Smooth muscle cell (in vitro differentiated cells): ENCODE measurements around the gene TVP23B. TPM values are rescaled to one million over a fixed set of nuclear protein-coding genes. Genes with fewer than 3 reads are reported as not detected.
"Not testable (repeated sequence)": the region's sequence is repeated elsewhere in the genome, so short reads cannot be mapped to it uniquely, and the experiment has no call there.

ENCODE experiments used
- DNase-seq: peaks from one replicate; lab custom pipeline; 2025; ENCODE audit not compliant: unreplicated experiment; lab: John Stamatoyannopoulos, UW
- H2AFZ ChIP-seq: fragments of 200-600 bp; sonication (generic); 2 replicates; pipeline ENCODE4 v1.6.0; 2016; ENCODE audit warnings: antibody characterized with exemption, low read depth, mild to moderate bottlenecking
- H3F3A ChIP-seq: fragments of 200-600 bp; sonication (generic); 2 replicates; pipeline ENCODE4 v1.6.0; 2017; ENCODE audit warnings: antibody characterized with exemption, low read depth
- H3K27ac ChIP-seq: fragments of 200-600 bp; sonication (generic); 2 replicates; pipeline ENCODE4 v1.5.1; 2016; ENCODE audit warnings: low read depth, mild to moderate bottlenecking
- H3K27me3 ChIP-seq: fragments of 200-600 bp; sonication (generic); 2 replicates; pipeline ENCODE4 v1.6.1; 2016; ENCODE audit warnings: low read depth, mild to moderate bottlenecking
- H3K36me3 ChIP-seq: fragments of 200-600 bp; sonication (generic); 2 replicates; pipeline ENCODE4 v1.5.1; 2016; ENCODE audit warnings: low read depth
- H3K4me1 ChIP-seq: fragments of 200-600 bp; sonication (generic); 2 replicates; pipeline ENCODE4 v1.5.1; 2016; ENCODE audit warnings: low read depth
- H3K4me2 ChIP-seq: fragments of 200-600 bp; sonication (generic); 2 replicates; pipeline ENCODE4 v1.6.0; 2016; ENCODE audit warnings: mild to moderate bottlenecking
- H3K4me3 ChIP-seq: fragments of 200-600 bp; sonication (generic); 2 replicates; pipeline ENCODE4 v1.5.1; 2016; ENCODE audit warnings: mild to moderate bottlenecking
- H3K79me2 ChIP-seq: fragments of 200-600 bp; sonication (generic); 2 replicates; pipeline ENCODE4 v1.6.0; 2016; ENCODE audit warnings: low read depth, mild to moderate bottlenecking
- H3K9ac ChIP-seq: fragments of 200-600 bp; sonication (generic); 2 replicates; pipeline ENCODE4 v1.6.0; 2016; ENCODE audit warnings: low read depth
- H3K9me3 ChIP-seq: fragments of 200-600 bp; sonication (generic); replicated peaks from 2 replicates; pipeline ENCODE4 v1.5.1; 2016; ENCODE audit warnings: low read depth
- H4K20me1 ChIP-seq: fragments of 200-600 bp; sonication (generic); 2 replicates; pipeline ENCODE4 v1.6.0; 2016; ENCODE audit warnings: low read depth
- WGBS: methylation state at CpG from one replicate; pipeline ENCODE4 v1.1.7; 2016; ENCODE audit warnings: low lambda C conversion rate; 5-methylcytosine and 5-hydroxymethylcytosine counted together
- polyA plus RNA-seq: library from polyadenylated mRNA; unstranded; fragments of >200 nt; fragmentation: Nextera tagmentation; extraction: Ambion mirVana; gene quantifications from 2 replicates; pipeline ENCODE4 v1.2.1, GENCODE V29; 2016
- total RNA-seq: library from RNA; depleted of rRNA; stranded (reverse); fragments of >200 nt; gene quantifications from 2 replicates; pipeline ENCODE4 v1.2.3, GENCODE V29; 2014
- TF ChIP-seq, protein P1 (sequence below): fragments of 200-600 bp; sonication (generic); IDR thresholded peaks from 2 replicates; pipeline ENCODE4 v1.5.1; 2017; ENCODE audit warnings: borderline replicate concordance, mild to moderate bottlenecking, antibody characterized with exemption; ENCODE audit not compliant: insufficient read depth, poor library complexity, severe bottlenecking

The TVP23B gene
- total and polyA plus RNA-seq, 2 experiments from 2014 or later = 80.0 to 102 TPM

- H3K9ac ChIP-seq, H3K27me3 ChIP-seq, DNase-seq, H3K27ac ChIP-seq, H3K4me1 ChIP-seq, H3K36me3 ChIP-seq, H3K79me2 ChIP-seq, H3K4me2 ChIP-seq, H3K4me3 ChIP-seq, H3F3A ChIP-seq, H2AFZ ChIP-seq, H4K20me1 ChIP-seq, H3K9me3 ChIP-seq: not testable (repeated sequence)
- 59% methylated on average over 3 of the region's 3 CpGs for WGBS
These were observed 34.9 kb downstream of the TVP23B start for GRCh38 chr17:18815924-18816323.

- H3K4me1 ChIP-seq, H3K4me2 ChIP-seq, H3K36me3 ChIP-seq, H3F3A ChIP-seq, H4K20me1 ChIP-seq, DNase-seq, H3K9me3 ChIP-seq, H3K79me2 ChIP-seq, H3K9ac ChIP-seq, H3K4me3 ChIP-seq, H3K27me3 ChIP-seq, H2AFZ ChIP-seq, H3K27ac ChIP-seq: not testable (repeated sequence)
- 51% methylated on average over 9 of the region's 9 CpGs for WGBS
- TF ChIP-seq, protein P1, sequence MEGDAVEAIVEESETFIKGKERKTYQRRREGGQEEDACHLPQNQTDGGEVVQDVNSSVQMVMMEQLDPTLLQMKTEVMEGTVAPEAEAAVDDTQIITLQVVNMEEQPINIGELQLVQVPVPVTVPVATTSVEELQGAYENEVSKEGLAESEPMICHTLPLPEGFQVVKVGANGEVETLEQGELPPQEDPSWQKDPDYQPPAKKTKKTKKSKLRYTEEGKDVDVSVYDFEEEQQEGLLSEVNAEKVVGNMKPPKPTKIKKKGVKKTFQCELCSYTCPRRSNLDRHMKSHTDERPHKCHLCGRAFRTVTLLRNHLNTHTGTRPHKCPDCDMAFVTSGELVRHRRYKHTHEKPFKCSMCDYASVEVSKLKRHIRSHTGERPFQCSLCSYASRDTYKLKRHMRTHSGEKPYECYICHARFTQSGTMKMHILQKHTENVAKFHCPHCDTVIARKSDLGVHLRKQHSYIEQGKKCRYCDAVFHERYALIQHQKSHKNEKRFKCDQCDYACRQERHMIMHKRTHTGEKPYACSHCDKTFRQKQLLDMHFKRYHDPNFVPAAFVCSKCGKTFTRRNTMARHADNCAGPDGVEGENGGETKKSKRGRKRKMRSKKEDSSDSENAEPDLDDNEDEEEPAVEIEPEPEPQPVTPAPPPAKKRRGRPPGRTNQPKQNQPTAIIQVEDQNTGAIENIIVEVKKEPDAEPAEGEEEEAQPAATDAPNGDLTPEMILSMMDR = peak; percentile 68
These were observed 35.7 kb downstream of the TVP23B start for GRCh38 chr17:18816489-18817371.

GRCh38 chr17:18821430-18821829, 40.4 kb downstream of the TVP23B start:
- DNase-seq, H3K4me1 ChIP-seq, H3K9ac ChIP-seq, H3K79me2 ChIP-seq, H3F3A ChIP-seq, H4K20me1 ChIP-seq, H3K27me3 ChIP-seq, H3K4me2 ChIP-seq, H3K27ac ChIP-seq, H3K36me3 ChIP-seq, H3K9me3 ChIP-seq, H3K4me3 ChIP-seq: not testable (repeated sequence)
- WGBS = 81% methylated on average over 3 of the region's 3 CpGs
- H2AFZ ChIP-seq = peak overlapping the region; percentile 66

DNA sequence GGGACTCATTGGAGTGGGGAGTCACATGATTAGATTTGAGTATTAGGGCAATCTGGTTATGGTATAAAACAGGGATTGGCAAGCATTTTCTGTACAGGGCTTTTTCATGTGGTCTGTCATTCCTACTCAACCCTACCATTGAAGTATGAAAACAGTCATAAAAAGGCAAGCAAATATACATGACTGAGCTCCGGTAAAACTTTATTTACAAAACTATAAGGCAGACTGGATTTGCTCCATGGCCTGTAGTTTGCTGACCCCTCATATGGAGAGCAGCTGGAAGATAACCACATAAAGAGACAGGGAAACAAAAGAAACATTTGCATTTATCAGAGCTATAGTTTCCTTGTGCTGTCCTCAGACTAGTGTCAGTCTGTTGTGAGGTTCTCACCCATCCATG, 46.6 kb downstream of the TVP23B start:
- not testable (repeated sequence) for H3F3A ChIP-seq, H3K79me2 ChIP-seq, H3K4me3 ChIP-seq, H4K20me1 ChIP-seq, H3K27ac ChIP-seq, H2AFZ ChIP-seq, DNase-seq, H3K4me1 ChIP-seq, H3K9ac ChIP-seq, H3K4me2 ChIP-seq, H3K27me3 ChIP-seq, H3K36me3 ChIP-seq, H3K9me3 ChIP-seq
- no CpG with 5 or more reads among the region's 1 CpG for WGBS

DNA sequence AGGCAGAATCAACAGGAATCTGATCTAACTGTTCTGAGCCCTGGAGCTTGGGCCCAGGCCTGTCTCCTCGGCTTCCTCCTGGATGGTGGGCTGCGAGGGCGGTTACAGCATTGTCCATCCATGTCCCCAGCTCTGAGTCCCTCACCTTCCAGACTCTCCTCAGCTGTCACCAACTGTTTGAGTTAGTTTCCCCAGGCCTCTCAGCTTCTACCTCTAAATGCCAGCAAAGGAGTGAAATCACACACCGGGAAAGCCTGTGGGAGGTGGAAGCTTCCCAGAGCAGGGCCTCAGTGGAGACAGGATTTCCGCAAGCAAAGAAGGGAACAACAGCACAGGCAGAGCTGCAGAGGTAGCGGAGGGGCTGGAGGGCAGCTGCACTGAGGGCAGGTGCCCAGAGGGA, 67.5 kb downstream of the TVP23B start:
- no peak overlapping the region for H3K9ac ChIP-seq
- no peak overlapping the region for H3K4me2 ChIP-seq
- no peak overlapping the region for H3K27ac ChIP-seq
- no peaks in the 10 kb centered on the region for H3K4me1 ChIP-seq
- H3K9me3 ChIP-seq = no peaks in the 10 kb centered on the region
- no peak overlapping the region for H2AFZ ChIP-seq
- H3K4me3 ChIP-seq = no peak overlapping the region
- H3K79me2 ChIP-seq = no peaks in the 10 kb centered on the region
- 94% methylated on average over 6 of the region's 6 CpGs for WGBS
- H4K20me1 ChIP-seq = no peaks in the 10 kb centered on the region
- H3K27me3 ChIP-seq = no peaks in the 10 kb centered on the region
- no peaks in the 10 kb centered on the region for H3K36me3 ChIP-seq
- DNase-seq = no peak
- TF ChIP-seq, protein P1 = no peak
- H3F3A ChIP-seq = no peaks in the 10 kb centered on the region
